Measurements from ENCODE around the gene COX6B2. TPM values are rescaled to one million over a fixed set of nuclear protein-coding genes. Genes with fewer than 3 reads are reported as not detected.
A peak's percentile ranks its signal among the peaks of the same experiment; 100 is the strongest.

COX6B2 gene
- total and polyA plus RNA-seq, 2 of the 8 experiments (the other 6 are each of a cell fraction or from before 2014, with no cell fraction given), result 4.9 to 6.4 TPM

GRCh38 chr19:55353356-55353802 lies 1.1 kb downstream of the COX6B2 start:
- Histone ChIP-seq H3K56ac (replicated peaks; ENCODE audit: insufficient read length, low read depth, low read length) (no peak overlapping the region), H3K27me3 (replicated peaks in 1 of 4; ENCODE audit: control insufficient read depth in 3 of 4, extremely low read depth in 1 of 4, insufficient read depth in 3 of 4, low read length in 3 of 4) (peaks cover 17 to 56% (median 44%) of the 10 kb centered on the region in 4 experiments), H2BK15ac (ENCODE audit: low read length) (peak overlapping the region; percentile 88; the same call in 1 of the 2 replicates), H2BK5ac (ENCODE audit: low read depth, low read length) (no peak overlapping the region), H3K23ac (ENCODE audit: insufficient read length) (no peak overlapping the region), H3K14ac (ENCODE audit: insufficient read length) (no peak overlapping the region), H3K4me1 (replicated peaks in 1 of 4; ENCODE audit: control insufficient read depth in 3 of 4, insufficient read depth in 4 of 4, low read length in 3 of 4) (peaks cover 4 to 32% (median 17%) of the 10 kb centered on the region in 4 experiments), H2AFZ (ENCODE audit: low read length) (no peak overlapping the region), H4K5ac (ENCODE audit: insufficient read length, low read depth, low read length) (no peak overlapping the region), H3K36me3 (ENCODE audit: control insufficient read depth in 2 of 4, insufficient read depth in 4 of 4, low read length in 3 of 4) (peaks cover 0 to 11% (median 0%) of the 10 kb centered on the region in 4 experiments; a peak in 1 of 8 replicates), H3K4me3 (ENCODE audit: extremely low read depth in 1 of 4, insufficient read depth in 2 of 4, low read depth in 3 of 4, low read length in 4 of 4) (peak overlapping the region; percentile 32 to 66 (median 50)), H4K91ac (replicated peaks; ENCODE audit: insufficient read length, low read length) (no peak overlapping the region), H3K23me2 (ENCODE audit: low read depth, low read length) (peaks cover 12% of the 10 kb centered on the region; the same call in 1 of the 2 replicates), H2BK20ac (ENCODE audit: low read length) (no peak overlapping the region), H3K27ac (ENCODE audit: low read depth, low read length) (no peak overlapping the region), H3K4ac (replicated peaks; ENCODE audit: insufficient read length, low read depth, low read length) (peak overlapping the region; percentile 49), H4K20me1 (replicated peaks in 1 of 2; ENCODE audit: control insufficient read depth in 1 of 2, insufficient read depth in 2 of 2, low read length in 2 of 2) (peaks cover 0 to 10% of the 10 kb centered on the region in 2 experiments), H3K9me3 (ENCODE audit: insufficient read depth in 2 of 2, low read depth in 1 of 2, low read length in 1 of 2) (no peaks in the 10 kb centered on the region), H2BK12ac (ENCODE audit: low read depth, low read length) (peak overlapping the region; percentile 90; the same call in 1 of the 2 replicates), H3K4me2 (ENCODE audit: insufficient read depth in 1 of 2, low read depth in 2 of 2, low read length in 2 of 2) (peak overlapping the region; percentile 88 to 96), H3K79me2 (ENCODE audit: control insufficient read depth in 1 of 2, insufficient read depth in 2 of 2, low read length in 2 of 2) (no peaks in the 10 kb centered on the region), H2AK5ac (ENCODE audit: low read depth, low read length) (no peak overlapping the region), H2BK120ac (replicated peaks; ENCODE audit: low read depth, low read length) (no peak overlapping the region), H3K9ac (replicated peaks in 1 of 4; ENCODE audit: extremely low read depth in 1 of 4, low read depth in 3 of 4, low read length in 3 of 4) (no peak overlapping the region; a peak in 2 of 7 replicates), H3K18ac (ENCODE audit: extremely low read depth, low read length) (no peak overlapping the region; the same call in 1 of the 2 replicates), H3K79me1 (ENCODE audit: low read depth, low read length) (no peaks in the 10 kb centered on the region), H4K8ac (ENCODE audit: extremely low read depth, insufficient read depth, low read length) (no peak overlapping the region; the same call in 1 of the 2 replicates)
- FAIRE-seq (no peak), DNase-seq (ENCODE audit: low read depth in 1 of 2, low spot score in 2 of 2) (no peak)
- ChIA-PET POLR2A (ENCODE audit: partially characterized antibody) (interaction anchor here (1.2 to 7.9 kb wide), 9 partner anchors 9 to 71 kb away, joined by 3 to 58 read pairs (median 5); partner anchors contain the start of genes GARIN5B, IL11 and KMT5C), CTCF (ENCODE audit: partially characterized antibody) (interaction anchor here (1.2 to 1.7 kb wide), 2 partner anchors 32 to 70 kb away, joined by 3 to 4 read pairs; partner anchors contain the start of gene BRSK1)
- 13% methylated on average over 23 of the region's 24 CpGs; no CpG with 5 or more reads in 1 of the 2 experiments for WGBS, 2 experiments (ENCODE audit: extremely low coverage in 1 of 2, insufficient coverage in 1 of 2, insufficient read length in 1 of 2, insufficient replicate concordance in 2 of 2, low coverage in 1 of 2, low lambda C conversion rate in 2 of 2, missing lambda C conversion rate in 1 of 2)
- TF ChIP-seq ASH2L (IDR thresholded peaks at IDR 0.05; ENCODE audit: low read length) (no peak), POLR2AphosphoS5 (IDR thresholded peaks at IDR 0.05; ENCODE audit: low read depth, low read length) (0 out of 2 replicates have a peak, but pooled peaks have one; percentile 26), POLR2A (IDR thresholded peaks at IDR 0.05; ENCODE audit: control extremely low read depth in 1 of 2, low read depth in 2 of 2, low read length in 2 of 2) (peak in 1 of 2 experiments; percentile 26; a peak in 1 of 3 replicates)
- TF ChIP-seq, protein P1, sequence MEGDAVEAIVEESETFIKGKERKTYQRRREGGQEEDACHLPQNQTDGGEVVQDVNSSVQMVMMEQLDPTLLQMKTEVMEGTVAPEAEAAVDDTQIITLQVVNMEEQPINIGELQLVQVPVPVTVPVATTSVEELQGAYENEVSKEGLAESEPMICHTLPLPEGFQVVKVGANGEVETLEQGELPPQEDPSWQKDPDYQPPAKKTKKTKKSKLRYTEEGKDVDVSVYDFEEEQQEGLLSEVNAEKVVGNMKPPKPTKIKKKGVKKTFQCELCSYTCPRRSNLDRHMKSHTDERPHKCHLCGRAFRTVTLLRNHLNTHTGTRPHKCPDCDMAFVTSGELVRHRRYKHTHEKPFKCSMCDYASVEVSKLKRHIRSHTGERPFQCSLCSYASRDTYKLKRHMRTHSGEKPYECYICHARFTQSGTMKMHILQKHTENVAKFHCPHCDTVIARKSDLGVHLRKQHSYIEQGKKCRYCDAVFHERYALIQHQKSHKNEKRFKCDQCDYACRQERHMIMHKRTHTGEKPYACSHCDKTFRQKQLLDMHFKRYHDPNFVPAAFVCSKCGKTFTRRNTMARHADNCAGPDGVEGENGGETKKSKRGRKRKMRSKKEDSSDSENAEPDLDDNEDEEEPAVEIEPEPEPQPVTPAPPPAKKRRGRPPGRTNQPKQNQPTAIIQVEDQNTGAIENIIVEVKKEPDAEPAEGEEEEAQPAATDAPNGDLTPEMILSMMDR (IDR thresholded peaks at IDR 0.05; ENCODE audit: control extremely low read depth in 1 of 3, insufficient read depth in 1 of 3, low read depth in 1 of 3, low read length in 3 of 3), result 0 out of 4 replicates have a peak, but pooled peaks of 1 of the 3 experiments have one; percentile 0

Data from H1 (cell line).